H9 (cell line): ENCODE results near the gene PRG2. TPM values are rescaled to one million over a fixed set of nuclear protein-coding genes. Genes with fewer than 3 reads are reported as not detected.

Experiments
- DNase-seq: peaks from one replicate; pipeline ENCODE4 v3.0.0-alpha.2; 2017
- H2AFZ ChIP-seq: one replicate; pipeline ENCODE4 v1.6.1; 2013; ENCODE audit warnings: mild to moderate bottlenecking, low read length, control low read depth, moderate library complexity
- H2AK5ac ChIP-seq: 2 replicates; pipeline ENCODE4 v1.6.1; 2013; ENCODE audit warnings: low read length, control low read depth, mixed read lengths; ENCODE audit not compliant: insufficient read length
- H2BK120ac ChIP-seq: one replicate; pipeline ENCODE4 v1.6.1; 2013; ENCODE audit warnings: low read depth, mild to moderate bottlenecking, low read length, control low read depth, inconsistent platforms; ENCODE audit not compliant: poor library complexity, severe bottlenecking
- H2BK12ac ChIP-seq: 2 replicates; pipeline ENCODE4 v1.6.1; 2013; ENCODE audit warnings: low read length, control low read depth, mixed read lengths, low read depth; ENCODE audit not compliant: insufficient read length
- H2BK15ac ChIP-seq: 2 replicates; pipeline ENCODE4 v1.6.1; 2013; ENCODE audit warnings: low read depth, low read length, control low read depth
- H2BK20ac ChIP-seq: one replicate; pipeline ENCODE4 v1.6.1; 2013; ENCODE audit warnings: low read depth, mild to moderate bottlenecking, low read length, control low read depth, inconsistent platforms; ENCODE audit not compliant: poor library complexity, severe bottlenecking
- H2BK5ac ChIP-seq: 2 replicates; pipeline ENCODE4 v1.6.1; 2013; ENCODE audit warnings: low read length, control low read depth, mixed read lengths; ENCODE audit not compliant: insufficient read length
- H3K14ac ChIP-seq: 2 replicates; pipeline ENCODE4 v1.6.1; 2013; ENCODE audit warnings: low read length, control low read depth; ENCODE audit not compliant: insufficient read depth
- H3K18ac ChIP-seq: 2 replicates; pipeline ENCODE4 v1.6.1; 2013; ENCODE audit warnings: low read depth, mild to moderate bottlenecking, mixed read lengths, low read length, control low read depth; ENCODE audit not compliant: insufficient read length
- H3K23ac ChIP-seq: 2 replicates; pipeline ENCODE4 v1.6.1; 2013; ENCODE audit warnings: low read length, control low read depth, mixed read lengths, low read depth; ENCODE audit not compliant: insufficient read length
- H3K23me2 ChIP-seq: 2 replicates; pipeline ENCODE4 v1.6.1; 2013; ENCODE audit warnings: low read depth, mild to moderate bottlenecking, mixed read lengths, low read length, control low read depth; ENCODE audit not compliant: insufficient read length, poor library complexity, severe bottlenecking
- H3K27ac ChIP-seq: 2 replicates; pipeline ENCODE4 v1.5.1; 2013; ENCODE audit warnings: low read length, control low read depth, mixed read lengths, low read depth; ENCODE audit not compliant: insufficient read length
- H3K27me3 ChIP-seq: 2 replicates; pipeline ENCODE4 v1.6.1; 2013; ENCODE audit warnings: low read length, control low read depth, inconsistent platforms; ENCODE audit not compliant: insufficient read depth
- H3K4ac ChIP-seq: 2 replicates; pipeline ENCODE4 v1.6.1; 2013; ENCODE audit warnings: low read depth, mild to moderate bottlenecking, control low read depth, inconsistent platforms, low read length, moderate library complexity
- H3K4me1 ChIP-seq: 2 replicates; pipeline ENCODE4 v1.6.1; 2013; ENCODE audit warnings: low read length, control low read depth, inconsistent platforms; ENCODE audit not compliant: insufficient read depth
- H3K4me2 ChIP-seq: 2 replicates; pipeline ENCODE4 v1.6.1; 2013; ENCODE audit warnings: low read length, control low read depth, mixed read lengths; ENCODE audit not compliant: insufficient read length, insufficient read depth
- H3K56ac ChIP-seq: 2 replicates; pipeline ENCODE4 v1.6.1; 2013; ENCODE audit warnings: low read depth, mild to moderate bottlenecking, mixed read lengths, low read length, control low read depth; ENCODE audit not compliant: insufficient read length
- H3K79me1 ChIP-seq: 2 replicates; pipeline ENCODE4 v1.6.1; 2013; ENCODE audit warnings: low read depth, mild to moderate bottlenecking, moderate library complexity, low read length, control low read depth, inconsistent platforms; ENCODE audit not compliant: insufficient read depth, poor library complexity, severe bottlenecking
- H3K79me2 ChIP-seq: 2 replicates; pipeline ENCODE4 v1.6.1; 2013; ENCODE audit warnings: low read length, control low read depth, inconsistent platforms; ENCODE audit not compliant: insufficient read depth
- H3K9ac ChIP-seq: 2 replicates; pipeline ENCODE4 v1.6.1; 2013; ENCODE audit warnings: low read length, control low read depth, mixed read lengths; ENCODE audit not compliant: insufficient read length; ENCODE audit errors: extremely low read depth
- H3K9me3 ChIP-seq: one replicate; pipeline ENCODE4 v1.6.1; 2013; ENCODE audit warnings: low read depth, low read length, inconsistent platforms; ENCODE audit not compliant: control insufficient read depth
- H3T11ph ChIP-seq: one replicate; pipeline ENCODE4 v1.6.1; 2013; ENCODE audit warnings: mild to moderate bottlenecking, low read length, control low read depth, inconsistent platforms
- H4K20me1 ChIP-seq: one replicate; pipeline ENCODE4 v1.6.1; 2013; ENCODE audit not compliant: control insufficient read depth, insufficient read length, insufficient read depth
- H4K5ac ChIP-seq: 2 replicates; pipeline ENCODE4 v1.6.1; 2013; ENCODE audit warnings: low read depth, mild to moderate bottlenecking, mixed read lengths, low read length, control low read depth; ENCODE audit not compliant: insufficient read length
- H4K8ac ChIP-seq: replicated peaks from 2 replicates; pipeline ENCODE4 v1.6.1; 2013; ENCODE audit warnings: low read length, control low read depth, mixed read lengths, low read depth; ENCODE audit not compliant: insufficient read length
- H4K91ac ChIP-seq: 2 replicates; pipeline ENCODE4 v1.6.1; 2013; ENCODE audit warnings: low read depth, mild to moderate bottlenecking, moderate library complexity, mixed read lengths, low read length, control low read depth; ENCODE audit not compliant: insufficient read length
- H3K27ac Mint-ChIP-seq, 3 experiments: 2 replicates in 2 of 3; 3 replicates in 1 of 3; pipeline ENCODE4 v1.8.0; 2020 to 2021; ENCODE audit warnings: mixed read lengths in 3 of 3, mild to moderate bottlenecking in 1 of 3, moderate library complexity in 1 of 3
- H3K27me3 Mint-ChIP-seq: 2 replicates; pipeline ENCODE4 v1.8.0; 2021; ENCODE audit warnings: low read depth, mild to moderate bottlenecking, moderate library complexity, mixed read lengths
- H3K36me3 Mint-ChIP-seq, 3 experiments: 2 replicates in 2 of 3; 3 replicates in 1 of 3; pipeline ENCODE4 v1.8.0; 2020 to 2021; ENCODE audit warnings: low read depth in 3 of 3, mixed read lengths in 3 of 3; ENCODE audit not compliant: insufficient read depth in 1 of 3
- H3K4me1 Mint-ChIP-seq, 2 experiments: 2 replicates each; pipeline ENCODE4 v1.8.0; 2020; ENCODE audit warnings: mixed read lengths in 2 of 2
- H3K4me3 Mint-ChIP-seq, 2 experiments: 2 replicates in 1 of 2; 3 replicates in 1 of 2; pipeline ENCODE4 v1.8.0; 2020 to 2021; ENCODE audit warnings: mild to moderate bottlenecking in 2 of 2, mixed read lengths in 2 of 2, moderate library complexity in 1 of 2
- H3K9me3 Mint-ChIP-seq, 2 experiments: 2 replicates in 1 of 2; 3 replicates in 1 of 2; pipeline ENCODE4 v1.8.0; 2020; ENCODE audit warnings: mild to moderate bottlenecking in 2 of 2, mixed read lengths in 2 of 2, moderate library complexity in 1 of 2
- WGBS: extraction: QIAGEN DNeasy Blood & Tissue Kit; methylation state at CpG from one replicate; pipeline ENCODE4 v1.1.7; 2013; ENCODE audit warnings: missing lambda C conversion rate, low lambda C conversion rate, mixed read lengths; ENCODE audit not compliant: insufficient read length; ENCODE audit errors: extremely low coverage; 5-methylcytosine and 5-hydroxymethylcytosine counted together
- total RNA-seq: library from RNA; stranded (reverse); gene quantifications from 2 replicates; pipeline ENCODE4 v1.2.1, GENCODE V29; 2021
- TF ChIP-seq, protein P1 (sequence below): fragments of 200-600 bp; sonication (generic); conservative IDR thresholded peaks from 3 replicates; pipeline ENCODE4 v1.8.0; 2021; ENCODE audit warnings: antibody characterized with exemption, mild to moderate bottlenecking

Gene PRG2
- total RNA-seq, 1 experiment from 2014 or later, result not detected

DNA sequence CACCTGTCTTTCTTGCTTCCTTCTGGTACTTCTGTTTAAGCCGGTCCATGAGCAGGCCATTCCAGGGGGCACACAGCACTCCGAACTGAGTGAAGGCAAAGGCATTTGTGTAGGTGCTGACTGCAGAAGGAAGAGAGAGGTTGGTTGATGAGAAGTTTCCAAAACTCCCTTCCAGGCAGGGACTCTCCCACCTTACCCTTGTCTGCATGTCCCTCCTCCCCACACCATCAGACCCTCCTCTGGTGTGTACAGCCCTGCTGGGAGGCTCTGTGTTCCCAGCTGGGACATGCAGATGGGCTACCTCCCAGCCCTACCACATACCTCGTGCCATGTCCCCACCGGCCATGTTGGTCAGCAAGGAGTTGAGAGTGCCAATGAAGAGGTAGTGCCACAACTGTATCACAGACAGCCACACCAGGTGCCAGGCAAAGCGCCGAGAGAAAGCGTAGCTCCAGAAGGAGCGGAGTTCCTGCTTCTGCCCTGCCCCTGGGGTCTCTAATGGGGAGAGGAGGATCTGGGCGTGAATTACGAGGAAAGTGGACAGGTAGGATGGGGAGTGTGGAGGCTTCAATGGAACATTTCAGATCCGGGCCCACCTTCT is 24.3 kb upstream of the PRG2 start:
- Histone ChIP-seq H4K20me1 (no peaks in the 10 kb centered on the region), H3K23me2 (no peaks in the 10 kb centered on the region), H2BK120ac (no peak overlapping the region), H3K79me2 (no peaks in the 10 kb centered on the region), H2AK5ac (no peak overlapping the region), H3K9ac (no peak overlapping the region), H3K56ac (peak overlapping the region; percentile 34), H4K5ac (no peak overlapping the region), H2BK12ac (no peak overlapping the region), H3K79me1 (no peaks in the 10 kb centered on the region), H2BK15ac (no peak overlapping the region), H2AFZ (no peak overlapping the region), H3K4ac (no peak overlapping the region), H3K27me3 (no peaks in the 10 kb centered on the region), H3T11ph (no peak overlapping the region), H3K4me2 (no peak overlapping the region), H3K14ac (no peak overlapping the region), H3K4me1 (no peaks in the 10 kb centered on the region; the same call in 1 of the 2 replicates), H4K91ac (no peak overlapping the region), H2BK20ac (no peak overlapping the region), H3K27ac (no peak overlapping the region), H3K23ac (no peak overlapping the region), H3K9me3 (no peaks in the 10 kb centered on the region), H3K18ac (no peak overlapping the region), H2BK5ac (no peak overlapping the region), H4K8ac (no peak overlapping the region)
- H3K9me3 Mint-ChIP-seq, result no peaks in the 10 kb centered on the region
- no CpG with 5 or more reads among the region's 11 CpGs for WGBS
- H3K4me1 Mint-ChIP-seq, result peaks cover 8 to 14% of the 10 kb centered on the region in 2 experiments
- no peak for DNase-seq
- H3K4me3 Mint-ChIP-seq, result no peak overlapping the region
- TF ChIP-seq, protein P1, sequence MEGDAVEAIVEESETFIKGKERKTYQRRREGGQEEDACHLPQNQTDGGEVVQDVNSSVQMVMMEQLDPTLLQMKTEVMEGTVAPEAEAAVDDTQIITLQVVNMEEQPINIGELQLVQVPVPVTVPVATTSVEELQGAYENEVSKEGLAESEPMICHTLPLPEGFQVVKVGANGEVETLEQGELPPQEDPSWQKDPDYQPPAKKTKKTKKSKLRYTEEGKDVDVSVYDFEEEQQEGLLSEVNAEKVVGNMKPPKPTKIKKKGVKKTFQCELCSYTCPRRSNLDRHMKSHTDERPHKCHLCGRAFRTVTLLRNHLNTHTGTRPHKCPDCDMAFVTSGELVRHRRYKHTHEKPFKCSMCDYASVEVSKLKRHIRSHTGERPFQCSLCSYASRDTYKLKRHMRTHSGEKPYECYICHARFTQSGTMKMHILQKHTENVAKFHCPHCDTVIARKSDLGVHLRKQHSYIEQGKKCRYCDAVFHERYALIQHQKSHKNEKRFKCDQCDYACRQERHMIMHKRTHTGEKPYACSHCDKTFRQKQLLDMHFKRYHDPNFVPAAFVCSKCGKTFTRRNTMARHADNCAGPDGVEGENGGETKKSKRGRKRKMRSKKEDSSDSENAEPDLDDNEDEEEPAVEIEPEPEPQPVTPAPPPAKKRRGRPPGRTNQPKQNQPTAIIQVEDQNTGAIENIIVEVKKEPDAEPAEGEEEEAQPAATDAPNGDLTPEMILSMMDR, result no peak
- H3K27ac Mint-ChIP-seq, result peak overlapping the region in 1 of 3 experiments; percentile 1; a peak in 2 of 7 replicates
- no peaks in the 10 kb centered on the region for H3K27me3 Mint-ChIP-seq
- H3K36me3 Mint-ChIP-seq, result peaks cover 35 to 65% (median 58%) of the 10 kb centered on the region in 3 experiments
